HCT116 (cell line): ENCODE measurements around the gene RPL38. TPM values are rescaled to one million over a fixed set of nuclear protein-coding genes. Genes with fewer than 3 reads are reported as not detected.

Experiments used
- ATAC-seq: fragments of 200-7000 bp; cut with Tn5 transposase; 2 replicates; pipeline ENCODE4 v1.9.1; 2020; ENCODE audit warnings: mild to moderate bottlenecking, moderate library complexity
- BruUV-seq: library from RNA; stranded (reverse); fragments of 400-500 nt; replicated peaks from 2 replicates; lab custom pipeline; 2021; lab: Mats Ljungman, UMichigan
- CTCF ChIA-PET: fragments of 300-600 bp; sonication (Branson Sonifier 250); formaldehyde crosslinking; loops from one replicate; lab custom pipeline; 2021; ENCODE audit warnings: antibody characterized with exemption; lab: Charles Lee
- POLR2A ChIA-PET: fragments of 300-600, 350-600 bp; sonication (Branson Sonifier 250); formaldehyde crosslinking; loops from one replicate; lab custom pipeline; 2021; ENCODE audit warnings: antibody characterized with exemption; lab: Charles Lee
- RAD21 ChIA-PET, 2 experiments: fragments of 300-600 bp; sonication (Branson Sonifier 250); formaldehyde crosslinking; loops; one replicate each; lab custom pipeline; 2023; ENCODE audit warnings: low total read pairs in 2 of 2; ENCODE audit not compliant: uncharacterized antibody in 2 of 2, unreplicated experiment in 2 of 2, low non-redundant PET in 1 of 2; lab: Charles Lee
- DNase-seq: peaks from one replicate; pipeline ENCODE4 v3.0.0-alpha.2; 2010; ENCODE audit warnings: low read depth, low spot score
- H2AFZ ChIP-seq: fragments of 200-600 bp; shearing (Covaris generic), sonication (generic); 2 replicates; pipeline ENCODE4 v1.6.1; 2017; ENCODE audit warnings: low read depth, mixed run types, mixed read lengths, antibody characterized with exemption, low read length; ENCODE audit not compliant: poor library complexity, severe bottlenecking
- H3K27ac ChIP-seq: 2 replicates; pipeline ENCODE4 v1.5.1; 2012; ENCODE audit warnings: low read depth, low read length
- H3K27me3 ChIP-seq: fragments of 200-600 bp; sonication (generic); 2 replicates; pipeline ENCODE4 v1.6.1; 2016; ENCODE audit warnings: mixed run types, low read length, mixed read lengths; ENCODE audit not compliant: insufficient read depth
- H3K36me3 ChIP-seq, 2 experiments: fragments of 200-500 bp in 1 of 2; fragments of 200-600 bp in 1 of 2; sonication (Bioruptor generic) in 1 of 2; sonication (generic) in 1 of 2; 2 replicates each; pipeline versions ENCODE4 v1.5.1 to v1.6.1; 2014 to 2016; ENCODE audit warnings: low read length in 2 of 2, inconsistent platforms in 1 of 2, mixed read lengths in 1 of 2, mixed run types in 1 of 2; ENCODE audit not compliant: insufficient read depth in 2 of 2, control insufficient read depth in 1 of 2
- H3K4me1 ChIP-seq, 2 experiments: fragments of 200-600 bp in 1 of 2; sonication (generic) in 1 of 2; 2 replicates each; pipeline versions ENCODE4 v1.5.1 to v1.6.1; 2012 to 2017; ENCODE audit warnings: low read length in 2 of 2, inconsistent platforms in 1 of 2, mild to moderate bottlenecking in 1 of 2, mixed read lengths in 1 of 2, mixed run types in 1 of 2, moderate library complexity in 1 of 2; ENCODE audit not compliant: insufficient read depth in 2 of 2, control insufficient read depth in 1 of 2
- H3K4me2 ChIP-seq: fragments of 200-600 bp; sonication (generic); 2 replicates; pipeline ENCODE4 v1.6.1; 2017; ENCODE audit warnings: mixed run types, low read length, mixed read lengths
- H3K4me3 ChIP-seq, 2 experiments: fragments of 200-600 bp in 1 of 2; sonication (generic) in 1 of 2; replicated peaks in 1 of 2; 2 replicates each; pipeline ENCODE4 v1.5.1; 2011 to 2016; ENCODE audit warnings: low read length in 2 of 2, control low read depth in 1 of 2, low read depth in 1 of 2, mild to moderate bottlenecking in 1 of 2, mixed read lengths in 1 of 2, mixed run types in 1 of 2
- H3K79me2 ChIP-seq: fragments of 200-600 bp; sonication (generic); 2 replicates; pipeline ENCODE4 v1.6.1; 2017; ENCODE audit warnings: mild to moderate bottlenecking, mixed run types, low read length, moderate library complexity, mixed read lengths; ENCODE audit not compliant: insufficient read depth
- H3K9ac ChIP-seq: fragments of 200-600 bp; sonication (generic); 2 replicates; pipeline ENCODE4 v1.6.1; 2016; ENCODE audit warnings: low read length, mixed read lengths
- H3K9me2 ChIP-seq: fragments of 200-600 bp; sonication (generic), shearing (Covaris generic); 2 replicates; pipeline ENCODE4 v1.6.1; 2017; ENCODE audit warnings: mixed run types, mild to moderate bottlenecking, moderate library complexity; ENCODE audit not compliant: insufficient read depth
- H3K9me3 ChIP-seq, 2 experiments: fragments of 200-500 bp in 1 of 2; fragments of 200-600 bp in 1 of 2; sonication (Bioruptor generic) in 1 of 2; sonication (generic) in 1 of 2; 2 replicates each; pipeline ENCODE4 v1.6.1; 2014 to 2017; ENCODE audit warnings: low read length in 2 of 2, mixed read lengths in 2 of 2, inconsistent platforms in 1 of 2, low read depth in 1 of 2, mild to moderate bottlenecking in 1 of 2, mixed run types in 1 of 2, moderate library complexity in 1 of 2; ENCODE audit not compliant: control insufficient read depth in 1 of 2, insufficient read depth in 1 of 2
- H4K20me1 ChIP-seq: fragments of 200-600 bp; sonication (generic), shearing (Covaris generic); 2 replicates; pipeline ENCODE4 v1.6.1; 2017; ENCODE audit warnings: mixed run types, mild to moderate bottlenecking, moderate library complexity; ENCODE audit not compliant: insufficient read depth
- CEBPB ChIP-seq: IDR thresholded peaks from 2 replicates; pipeline ENCODE4 v1.6.1; 2012; ENCODE audit warnings: low read depth
- FOSL1 ChIP-seq: IDR thresholded peaks from 2 replicates; pipeline ENCODE4 v1.6.1; 2012; ENCODE audit warnings: low read depth
- JUND ChIP-seq: IDR thresholded peaks from 2 replicates; pipeline ENCODE4 v1.6.1; 2012
- RAD21 ChIP-seq: IDR thresholded peaks from 2 replicates; pipeline ENCODE4 v1.6.1; 2012; ENCODE audit warnings: low read depth, mild to moderate bottlenecking
- SP1 ChIP-seq: IDR thresholded peaks from 2 replicates; pipeline ENCODE4 v1.6.1; 2012; ENCODE audit warnings: low read depth
- SRF ChIP-seq: IDR thresholded peaks from 2 replicates; pipeline ENCODE4 v1.6.1; 2012; ENCODE audit warnings: low read depth
- YY1 ChIP-seq: IDR thresholded peaks from 2 replicates; pipeline ENCODE4 v1.6.1; 2011; ENCODE audit warnings: low read length, low read depth, moderate library complexity, mild to moderate bottlenecking; ENCODE audit not compliant: insufficient replicate concordance; ENCODE audit errors: extremely low read depth
- ZBTB33 ChIP-seq: IDR thresholded peaks from 2 replicates; pipeline ENCODE4 v1.6.1; 2011; ENCODE audit warnings: mild to moderate bottlenecking, low read length, moderate library complexity; ENCODE audit not compliant: insufficient replicate concordance; ENCODE audit errors: extremely low read depth
- intact Hi-C: fragments of 100-400 bp; cut with micrococcal nuclease; formaldehyde crosslinking; loops from 2 replicates; pipeline ENCODE4 v1.10.0; 2022
- total RNA-seq: library from RNA; stranded (reverse); gene quantifications from one replicate; pipeline ENCODE4 v1.2.1, GENCODE V29; 2021; ENCODE audit not compliant: unreplicated experiment

Gene RPL38
- total RNA-seq, 1 experiment from 2014 or later: 1,628 TPM

GRCh38 chr17:74245871-74246270 lies 42.4 kb downstream of the RPL38 start:
- no peak for DNase-seq

More at GRCh38 chr17:74245871-74246270, 42.4 kb downstream of the RPL38 start:
- Histone ChIP-seq H3K79me2 (no peaks in the 10 kb centered on the region), H3K27ac (no peak overlapping the region), H3K9me2 (no peaks in the 10 kb centered on the region), H3K27me3 (no peaks in the 10 kb centered on the region), H3K9me3 (no peaks in the 10 kb centered on the region), H3K9ac (no peak overlapping the region), H3K4me1 (no peaks in the 10 kb centered on the region), H4K20me1 (no peaks in the 10 kb centered on the region), H3K36me3 (no peaks in the 10 kb centered on the region), H2AFZ (no peak overlapping the region), H3K4me3 (no peak overlapping the region), H3K4me2 (no peak overlapping the region)
- ATAC-seq: no peak
- intact Hi-C loops: no loop called here
- TF ChIP-seq RAD21: no peak
- no peak for TF ChIP-seq SP1
- TF ChIP-seq FOSL1: no peak
- TF ChIP-seq ZBTB33: no peak
- TF ChIP-seq JUND: no peak
- no peak for TF ChIP-seq SRF
- no peak for TF ChIP-seq CEBPB
- TF ChIP-seq YY1: no peak
- POLR2A ChIA-PET: interaction anchor here (0.6 to 1.0 kb wide), 2 partner anchors 9 to 36 kb away, joined by 3 read pairs; no protein-coding TSS in a partner anchor
- BruUV-seq: no TSS peak
- CTCF ChIA-PET: no interaction called here
- RAD21 ChIA-PET: no interaction called here
